H1 (cell line): Measurements from ENCODE around the gene DENND2D. TPM values are rescaled to one million over a fixed set of nuclear protein-coding genes. Genes with fewer than 3 reads are reported as not detected.

Source experiments
- CTCF ChIA-PET: fragments of 300-600 bp; sonication (Branson Sonifier 250); formaldehyde crosslinking; loops from one replicate; lab custom pipeline; 2021; ENCODE audit not compliant: partially characterized antibody; lab: Charles Lee
- POLR2A ChIA-PET: fragments of 300-600 bp; sonication (Branson Sonifier 250); formaldehyde crosslinking; loops from one replicate; lab custom pipeline; 2021; ENCODE audit warnings: inconsistent platforms; ENCODE audit not compliant: partially characterized antibody; lab: Charles Lee
- DNase-seq, 2 experiments: peaks; one replicate each; pipeline versions ENCODE4 v3.0.0 to v3.0.0-alpha.2; 2010 to 2022; ENCODE audit warnings: low spot score in 2 of 2, low read depth in 1 of 2, mixed read lengths in 1 of 2
- FAIRE-seq: peaks from 2 replicates; lab custom pipeline; 2011; peaks lifted over from hg19 to GRCh38; lab: Jason Lieb, UNC
- H2AFZ ChIP-seq: 2 replicates; pipeline ENCODE4 v1.8.1; 2012; ENCODE audit warnings: low read length, inconsistent platforms
- H2AK5ac ChIP-seq: 2 replicates; pipeline ENCODE4 v1.6.1; 2013; ENCODE audit warnings: low read depth, low read length
- H2BK120ac ChIP-seq: replicated peaks from 2 replicates; pipeline ENCODE3; 2013; ENCODE audit warnings: low read depth, low read length, inconsistent platforms
- H2BK12ac ChIP-seq: 2 replicates; pipeline ENCODE4 v1.6.1; 2013; ENCODE audit warnings: low read depth, low read length
- H2BK15ac ChIP-seq: 2 replicates; pipeline ENCODE4 v1.6.1; 2013; ENCODE audit warnings: low read length
- H2BK20ac ChIP-seq: 2 replicates; pipeline ENCODE4 v1.6.1; 2013; ENCODE audit warnings: low read length
- H2BK5ac ChIP-seq: 2 replicates; pipeline ENCODE4 v1.6.1; 2013; ENCODE audit warnings: low read depth, low read length
- H3K14ac ChIP-seq: 2 replicates; pipeline ENCODE4 v1.6.1; 2013; ENCODE audit warnings: inconsistent platforms; ENCODE audit not compliant: insufficient read length
- H3K18ac ChIP-seq: 2 replicates; pipeline ENCODE4 v1.6.1; 2013; ENCODE audit warnings: low read length; ENCODE audit errors: extremely low read depth
- H3K23ac ChIP-seq: 2 replicates; pipeline ENCODE4 v1.6.1; 2013; ENCODE audit warnings: inconsistent platforms; ENCODE audit not compliant: insufficient read length
- H3K23me2 ChIP-seq: 2 replicates; pipeline ENCODE4 v1.6.1; 2013; ENCODE audit warnings: low read depth, low read length
- H3K27ac ChIP-seq: 2 replicates; pipeline ENCODE4 v1.6.1; 2011; ENCODE audit warnings: low read depth, low read length, inconsistent platforms
- H3K27me3 ChIP-seq, 4 experiments: replicated peaks in 1 of 4; 1 replicate in 1 of 4; 2 replicates in 3 of 4; pipeline versions ENCODE4 v1.6.1 to v1.8.1; 2011 to 2013; ENCODE audit warnings: low read length in 3 of 4, mild to moderate bottlenecking in 3 of 4, inconsistent platforms in 2 of 4, mixed read lengths in 2 of 4, moderate library complexity in 1 of 4; ENCODE audit not compliant: control insufficient read depth in 3 of 4, insufficient read depth in 3 of 4; ENCODE audit errors: extremely low read depth in 1 of 4
- H3K36me3 ChIP-seq, 4 experiments: 2 replicates each; pipeline versions ENCODE4 v1.6.1 to v1.8.1; 2011 to 2013; ENCODE audit warnings: mild to moderate bottlenecking in 4 of 4, low read length in 3 of 4, moderate library complexity in 2 of 4, control low read depth in 1 of 4, inconsistent platforms in 1 of 4; ENCODE audit not compliant: insufficient read depth in 4 of 4, control insufficient read depth in 2 of 4
- H3K4ac ChIP-seq: replicated peaks from 2 replicates; pipeline ENCODE3; 2013; ENCODE audit warnings: low read length, low read depth, mixed read lengths, inconsistent platforms; ENCODE audit not compliant: insufficient read length
- H3K4me1 ChIP-seq, 4 experiments: replicated peaks in 1 of 4; 1 replicate in 1 of 4; 2 replicates in 3 of 4; pipeline versions ENCODE4 v1.6.1 to v1.8.1; 2011 to 2013; ENCODE audit warnings: low read length in 3 of 4, inconsistent platforms in 2 of 4, mixed read lengths in 1 of 4; ENCODE audit not compliant: insufficient read depth in 4 of 4, control insufficient read depth in 3 of 4
- H3K4me2 ChIP-seq, 2 experiments: 2 replicates each; pipeline versions ENCODE4 v1.6.1 to v1.8.1; 2011 to 2013; ENCODE audit warnings: low read depth in 2 of 2, low read length in 2 of 2, control low read depth in 1 of 2, inconsistent platforms in 1 of 2, mild to moderate bottlenecking in 1 of 2; ENCODE audit not compliant: insufficient read depth in 1 of 2
- H3K4me3 ChIP-seq, 4 experiments: fragments of 200-600, 300-600 bp in 1 of 4; sonication (generic), shearing (Covaris generic), sonication (Bioruptor Twin) in 1 of 4; 2 replicates each; pipeline versions ENCODE4 v1.5.1 to v1.8.1; 2011 to 2016; ENCODE audit warnings: low read length in 4 of 4, low read depth in 3 of 4, control low read depth in 2 of 4, inconsistent platforms in 2 of 4, mild to moderate bottlenecking in 2 of 4, mixed read lengths in 1 of 4, moderate library complexity in 1 of 4; ENCODE audit not compliant: insufficient read depth in 2 of 4; ENCODE audit errors: extremely low read depth in 1 of 4
- H3K56ac ChIP-seq: replicated peaks from 2 replicates; pipeline ENCODE3; 2013; ENCODE audit warnings: low read depth, mild to moderate bottlenecking, mixed read lengths, low read length, inconsistent platforms; ENCODE audit not compliant: insufficient read length
- H3K79me1 ChIP-seq: 2 replicates; pipeline ENCODE4 v1.6.1; 2013; ENCODE audit warnings: low read depth, low read length, control low read depth
- H3K79me2 ChIP-seq, 2 experiments: 2 replicates each; pipeline versions ENCODE4 v1.6.1 to v1.8.1; 2012 to 2013; ENCODE audit warnings: low read length in 2 of 2, mild to moderate bottlenecking in 2 of 2, inconsistent platforms in 1 of 2; ENCODE audit not compliant: insufficient read depth in 2 of 2, control insufficient read depth in 1 of 2
- H3K9ac ChIP-seq, 4 experiments: replicated peaks in 1 of 4; 1 replicate in 1 of 4; 2 replicates in 3 of 4; pipeline versions ENCODE4 v1.6.1 to v1.8.1; 2011 to 2013; ENCODE audit warnings: low read depth in 3 of 4, low read length in 3 of 4, control low read depth in 2 of 4, mild to moderate bottlenecking in 2 of 4, moderate library complexity in 2 of 4, inconsistent platforms in 1 of 4; ENCODE audit errors: extremely low read depth in 1 of 4
- H3K9me3 ChIP-seq, 2 experiments: 2 replicates each; pipeline versions ENCODE4 v1.6.1 to v1.8.1; 2012 to 2013; ENCODE audit warnings: mild to moderate bottlenecking in 2 of 2, moderate library complexity in 2 of 2, control low read depth in 1 of 2, inconsistent platforms in 1 of 2, low read depth in 1 of 2, low read length in 1 of 2, mixed read lengths in 1 of 2; ENCODE audit not compliant: insufficient read depth in 2 of 2
- H4K20me1 ChIP-seq, 2 experiments: replicated peaks in 1 of 2; 2 replicates each; pipeline versions ENCODE3 to v1.8.1; 2011 to 2013; ENCODE audit warnings: inconsistent platforms in 2 of 2, low read length in 2 of 2, mild to moderate bottlenecking in 1 of 2; ENCODE audit not compliant: insufficient read depth in 2 of 2, control insufficient read depth in 1 of 2
- H4K5ac ChIP-seq: 2 replicates; pipeline ENCODE4 v1.6.1; 2013; ENCODE audit warnings: low read length, low read depth, mixed read lengths, inconsistent platforms; ENCODE audit not compliant: insufficient read length
- H4K8ac ChIP-seq: 2 replicates; pipeline ENCODE4 v1.8.0; 2013; ENCODE audit warnings: mild to moderate bottlenecking, moderate library complexity, low read length, inconsistent platforms; ENCODE audit not compliant: insufficient read depth; ENCODE audit errors: extremely low read depth
- H4K91ac ChIP-seq: replicated peaks from 2 replicates; pipeline ENCODE3; 2013; ENCODE audit warnings: low read length, mixed read lengths, inconsistent platforms; ENCODE audit not compliant: insufficient read length
- ATF2 ChIP-seq: IDR thresholded peaks from 2 replicates; pipeline ENCODE4 v1.6.1; 2012; ENCODE audit warnings: low read length, inconsistent platforms
- EGR1 ChIP-seq: IDR thresholded peaks from 2 replicates; pipeline ENCODE4 v1.6.1; 2011; ENCODE audit warnings: low read depth, low read length, borderline replicate concordance
- HDAC6 ChIP-seq: IDR thresholded peaks from one replicate; pipeline ENCODE4 v1.7.1; 2012; ENCODE audit warnings: low read depth, mild to moderate bottlenecking, inconsistent platforms, low read length, moderate library complexity
- KDM5A ChIP-seq: fragments of 200-600 bp; IDR thresholded peaks from 2 replicates; pipeline ENCODE4 v1.7.1; 2012; ENCODE audit warnings: mild to moderate bottlenecking, low read length, inconsistent platforms, mixed read lengths
- MAFK ChIP-seq: IDR thresholded peaks from 2 replicates; pipeline ENCODE4 v1.6.1; 2012; ENCODE audit warnings: low read depth, mild to moderate bottlenecking, improper control_type of control experiment, low read length
- MAX ChIP-seq: IDR thresholded peaks from 2 replicates; pipeline ENCODE4 v1.6.1; 2012; ENCODE audit warnings: inconsistent platforms
- POU5F1 ChIP-seq: IDR thresholded peaks from 2 replicates; pipeline ENCODE4 v1.6.1; 2011; ENCODE audit warnings: low read depth, mild to moderate bottlenecking, low read length, moderate library complexity
- SP1 ChIP-seq: IDR thresholded peaks from 2 replicates; pipeline ENCODE4 v1.6.1; 2011; ENCODE audit warnings: low read depth, low read length
- TAF1 ChIP-seq: IDR thresholded peaks from 2 replicates; pipeline ENCODE4 v1.6.1; 2011; ENCODE audit warnings: mild to moderate bottlenecking, low read depth, low read length
- TEAD4 ChIP-seq: IDR thresholded peaks from 2 replicates; pipeline ENCODE4 v1.6.1; 2012; ENCODE audit warnings: low read depth, low read length, inconsistent platforms, mixed read lengths
- WGBS, 2 experiments: shearing (Covaris generic) in 1 of 2; methylation state at CpG; one replicate each; pipeline versions ENCODE4 v1.1.6 to v1.1.7; 2013 to 2015; ENCODE audit warnings: low lambda C conversion rate in 2 of 2, mixed read lengths in 2 of 2, inconsistent platforms in 1 of 2, low coverage in 1 of 2, missing lambda C conversion rate in 1 of 2; ENCODE audit not compliant: insufficient replicate concordance in 2 of 2, insufficient coverage in 1 of 2, insufficient read length in 1 of 2; ENCODE audit errors: extremely low coverage in 1 of 2, missing lambda C conversion rate in 1 of 2; 5-methylcytosine and 5-hydroxymethylcytosine counted together
- polyA plus RNA-seq, 7 experiments: library from polyadenylated mRNA; depleted of rRNA in 3 of 7; stranded (reverse) in 5 of 7; unstranded in 2 of 7; fragments of >200 nt in 5 of 7; fragments of 200-250 nt in 2 of 7; gene quantifications; 1 replicate in 5 of 7; 2 replicates in 1 of 7; 4 replicates in 1 of 7; pipeline versions ENCODE4 v1.2.1 to v1.2.3, GENCODE V29; 2011 to 2013; ENCODE audit warnings: missing spikeins in 2 of 7, mixed read lengths in 2 of 7
- total RNA-seq: library from RNA; stranded (reverse); fragmentation: NEBNext Ultra II Directional; extraction: Animal tissue kit (Norgen Biotek cat#: 25700); gene quantifications from 2 replicates; pipeline ENCODE4 v1.2.1, GENCODE V29; 2021

The DENND2D gene
- total and polyA plus RNA-seq, 2 of the 8 experiments (the other 6 are each of a cell fraction or from before 2014, with no cell fraction given) = 0.58 to 1.6 TPM

GRCh38 chr1:111223126-111223685, 22.8 kb upstream of the DENND2D start:
- H3K4me1 ChIP-seq = peaks cover 0 to 8% (median under 1%) of the 10 kb centered on the region in 4 experiments; a peak in 2 of 7 replicates
- no peaks in the 10 kb centered on the region for H3K9me3 ChIP-seq
- H2BK20ac ChIP-seq = no peak overlapping the region
- no peak overlapping the region for H2BK12ac ChIP-seq
- H3K4ac ChIP-seq = no peak overlapping the region
- H3K27me3 ChIP-seq = no peaks in the 10 kb centered on the region
- no peaks in the 10 kb centered on the region for H3K79me1 ChIP-seq
- H3K4me2 ChIP-seq = no peak overlapping the region
- peak overlapping the region; percentile 60 for H2AFZ ChIP-seq
- H3K79me2 ChIP-seq = no peaks in the 10 kb centered on the region
- H3K56ac ChIP-seq = no peak overlapping the region
- no peak overlapping the region for H3K14ac ChIP-seq
- H2BK15ac ChIP-seq = no peak overlapping the region
- no peak overlapping the region for H2BK120ac ChIP-seq
- H3K4me3 ChIP-seq = no peak overlapping the region
- no peak for FAIRE-seq
- H2BK5ac ChIP-seq = no peak overlapping the region
- no peak overlapping the region for H3K9ac ChIP-seq
- no peaks in the 10 kb centered on the region for H4K20me1 ChIP-seq
- H4K8ac ChIP-seq = no peak overlapping the region
- no peak overlapping the region for H3K23ac ChIP-seq
- H3K18ac ChIP-seq = no peak overlapping the region
- no peak for TF ChIP-seq MAX
- no peak for TF ChIP-seq TAF1
- no peak for TF ChIP-seq KDM5A
- TF ChIP-seq HDAC6 = no peak
- no peak for TF ChIP-seq MAFK
- no peak for TF ChIP-seq SP1
- TF ChIP-seq TEAD4 = no peak
- no peak for TF ChIP-seq POU5F1
- TF ChIP-seq EGR1 = no peak
- TF ChIP-seq ATF2 = no peak
- H3K23me2 ChIP-seq = no peaks in the 10 kb centered on the region
- ChIA-PET POLR2A (interaction anchor here (0.8 to 1.4 kb wide), 3 partner anchors 110 to 125 kb away, joined by 3 to 5 read pairs (median 4); no protein-coding TSS in a partner anchor), CTCF (interaction anchor here (0.5 to 1.8 kb wide), 39 partner anchors 9 to 1566 kb away, joined by 3 to 58 read pairs (median 5); no protein-coding TSS in a partner anchor)
- H3K36me3 ChIP-seq = no peaks in the 10 kb centered on the region
- H2AK5ac ChIP-seq = no peak overlapping the region
- H4K91ac ChIP-seq = no peak overlapping the region
- no peak for DNase-seq
- no peak overlapping the region for H4K5ac ChIP-seq
- H3K27ac ChIP-seq = no peak overlapping the region
- 75% methylated on average over 6 of the region's 6 CpGs; no CpG with 5 or more reads in 1 of the 2 experiments for WGBS, 2 experiments
